ENCODE measurements around the gene SENP5.

DNA sequence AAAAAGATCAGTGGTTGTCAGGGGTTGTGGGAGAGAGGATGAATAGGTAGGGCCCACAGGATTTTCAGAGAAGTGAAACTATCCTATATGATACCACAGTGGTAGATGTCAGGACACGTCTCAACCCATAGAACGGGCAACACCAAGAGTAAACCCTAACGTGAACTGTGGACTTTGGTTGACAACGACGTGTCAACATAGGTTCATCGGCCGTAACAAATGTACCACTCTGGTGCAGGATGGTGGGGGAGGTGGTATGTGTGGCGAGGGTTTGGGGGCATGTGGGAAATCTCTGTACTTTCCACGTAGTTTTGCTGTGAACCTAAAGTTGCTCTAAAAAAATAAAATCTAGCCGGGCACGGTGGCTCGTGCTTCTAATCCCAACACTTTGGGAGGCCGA lies 113.9 kb downstream of the SENP5 start:
- TF ChIP-seq, protein P1, sequence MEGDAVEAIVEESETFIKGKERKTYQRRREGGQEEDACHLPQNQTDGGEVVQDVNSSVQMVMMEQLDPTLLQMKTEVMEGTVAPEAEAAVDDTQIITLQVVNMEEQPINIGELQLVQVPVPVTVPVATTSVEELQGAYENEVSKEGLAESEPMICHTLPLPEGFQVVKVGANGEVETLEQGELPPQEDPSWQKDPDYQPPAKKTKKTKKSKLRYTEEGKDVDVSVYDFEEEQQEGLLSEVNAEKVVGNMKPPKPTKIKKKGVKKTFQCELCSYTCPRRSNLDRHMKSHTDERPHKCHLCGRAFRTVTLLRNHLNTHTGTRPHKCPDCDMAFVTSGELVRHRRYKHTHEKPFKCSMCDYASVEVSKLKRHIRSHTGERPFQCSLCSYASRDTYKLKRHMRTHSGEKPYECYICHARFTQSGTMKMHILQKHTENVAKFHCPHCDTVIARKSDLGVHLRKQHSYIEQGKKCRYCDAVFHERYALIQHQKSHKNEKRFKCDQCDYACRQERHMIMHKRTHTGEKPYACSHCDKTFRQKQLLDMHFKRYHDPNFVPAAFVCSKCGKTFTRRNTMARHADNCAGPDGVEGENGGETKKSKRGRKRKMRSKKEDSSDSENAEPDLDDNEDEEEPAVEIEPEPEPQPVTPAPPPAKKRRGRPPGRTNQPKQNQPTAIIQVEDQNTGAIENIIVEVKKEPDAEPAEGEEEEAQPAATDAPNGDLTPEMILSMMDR (IDR thresholded peaks at IDR 0.05) = no peak
- no peak for TF ChIP-seq POLR2A (IDR thresholded peaks at IDR 0.05)
